ENCODE measurements around the gene SLC25A47.
A peak's percentile ranks its signal among the peaks of the same experiment; 100 is the strongest.

Gene SLC25A47

DNA sequence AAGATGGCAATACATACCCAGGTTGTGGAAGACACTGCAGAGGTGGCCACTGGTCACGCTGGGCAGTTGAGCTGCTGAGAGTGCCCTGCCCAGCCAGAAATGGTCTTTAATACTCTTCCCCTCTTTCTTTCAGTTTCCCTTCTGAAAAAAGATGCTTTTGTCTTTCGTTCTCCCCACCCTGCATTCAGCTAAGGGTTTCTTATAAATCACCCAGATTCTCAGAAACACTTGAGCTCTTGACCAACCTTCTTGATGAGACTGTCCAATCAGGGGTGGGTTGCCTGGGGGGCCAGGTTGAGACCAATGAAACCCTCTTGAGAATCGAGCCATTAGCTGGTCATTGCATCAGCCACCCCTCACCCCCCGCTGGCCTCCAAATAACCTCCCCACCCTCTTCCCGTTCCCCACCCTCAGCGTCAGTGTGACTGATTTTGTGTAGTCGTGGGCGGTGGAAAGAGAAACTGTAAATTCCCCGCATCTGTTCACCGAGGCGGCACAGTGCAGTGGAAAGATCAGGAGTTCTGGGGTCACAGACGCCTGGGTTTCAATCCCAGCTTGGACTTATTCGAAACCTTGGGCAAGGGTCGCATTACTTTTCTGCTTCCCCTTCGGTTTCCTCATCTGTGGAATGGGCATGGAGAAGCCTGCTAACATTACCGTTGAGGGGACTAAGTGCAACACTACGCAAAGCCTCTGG, 52.3 kb downstream of the SLC25A47 start:
- Histone ChIP-seq H3K27ac (ENCODE audit: low read depth, low read length) (peak overlapping the region; percentile 74), H3K36me3 (ENCODE audit: control insufficient read depth in 1 of 2, insufficient read depth in 2 of 2, low read length in 2 of 2) (peaks cover 4 to 6% of the 10 kb centered on the region in 2 donors), H3K9ac (ENCODE audit: low read depth in 1 of 2, low read length in 2 of 2) (peak overlapping the region; percentile 78 to 87), H3K9me3 (ENCODE audit: control insufficient read depth in 1 of 2, low read length in 2 of 2) (no peaks in the 10 kb centered on the region), H3K4me1 (ENCODE audit: control insufficient read depth in 1 of 2, insufficient read depth in 2 of 2, low read length in 2 of 2) (peaks cover 20 to 22% of the 10 kb centered on the region in 2 donors), H3K4me3 (ENCODE audit: low read depth in 1 of 2, low read length in 2 of 2) (peak overlapping the region; percentile 96 to 97), H3K27me3 (ENCODE audit: control insufficient read depth in 1 of 2, insufficient read depth in 2 of 2, low read length in 2 of 2) (no peaks in the 10 kb centered on the region)

DNA sequence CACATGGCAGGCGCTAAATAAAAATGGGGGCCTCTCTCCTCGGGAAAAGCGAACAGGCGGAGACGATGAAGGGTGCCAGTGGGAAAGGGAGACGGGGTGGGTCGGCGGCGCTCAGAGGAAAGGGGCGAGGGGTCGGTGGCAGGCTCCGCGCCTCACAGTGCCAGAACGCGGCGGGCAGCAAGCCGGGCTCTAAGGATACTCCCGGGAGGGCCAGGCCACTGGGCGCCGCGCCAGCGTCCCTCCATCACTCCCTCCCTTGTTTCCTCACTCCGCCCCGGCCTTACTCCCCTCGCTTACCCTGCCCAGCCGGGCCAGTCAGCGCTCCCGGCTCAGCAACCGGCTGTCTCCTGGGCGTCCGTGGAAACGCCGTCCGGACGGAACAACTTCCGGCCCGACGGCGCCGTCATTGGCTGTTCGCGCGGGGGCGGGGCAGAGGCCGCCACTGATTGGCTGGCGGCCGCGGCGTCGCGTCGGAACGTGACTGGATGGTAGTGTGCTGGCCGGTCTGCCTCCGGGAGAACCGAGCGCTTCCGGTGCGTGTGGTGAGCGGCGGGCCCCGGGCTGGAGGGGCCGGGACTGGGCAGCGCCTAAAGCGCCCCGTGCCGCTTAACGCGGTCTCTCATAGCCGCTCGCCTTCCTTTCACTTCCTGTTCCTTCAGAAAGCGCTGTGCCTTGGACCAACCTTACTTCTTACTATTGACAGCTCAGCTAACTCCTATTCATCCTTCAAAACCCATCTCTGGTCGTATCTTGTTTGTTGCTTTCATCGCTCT, 53.0 kb downstream of the SLC25A47 start, which contains the start of gene WDR25:
Gene WDR25 (plus strand): TSS at position 523 of the 773 bp plus-strand sequence.
- Histone ChIP-seq H3K9me3 (ENCODE audit: control insufficient read depth in 1 of 2, low read length in 2 of 2) (no peaks in the 10 kb centered on the region), H3K27ac (ENCODE audit: low read depth, low read length) (peak within 1 kb of the TSS; percentile 74), H3K27me3 (ENCODE audit: control insufficient read depth in 1 of 2, insufficient read depth in 2 of 2, low read length in 2 of 2) (no peaks in the 10 kb centered on the region), H3K36me3 (ENCODE audit: control insufficient read depth in 1 of 2, insufficient read depth in 2 of 2, low read length in 2 of 2) (peaks cover 4 to 6% of the 10 kb centered on the region in 2 donors), H3K4me1 (ENCODE audit: control insufficient read depth in 1 of 2, insufficient read depth in 2 of 2, low read length in 2 of 2) (peaks cover 20 to 22% of the 10 kb centered on the region in 2 donors), H3K9ac (ENCODE audit: low read depth in 1 of 2, low read length in 2 of 2) (peak within 1 kb of the TSS; percentile 78 to 87), H3K4me3 (ENCODE audit: low read depth in 1 of 2, low read length in 2 of 2) (peak within 1 kb of the TSS; percentile 96 to 97)

DNA sequence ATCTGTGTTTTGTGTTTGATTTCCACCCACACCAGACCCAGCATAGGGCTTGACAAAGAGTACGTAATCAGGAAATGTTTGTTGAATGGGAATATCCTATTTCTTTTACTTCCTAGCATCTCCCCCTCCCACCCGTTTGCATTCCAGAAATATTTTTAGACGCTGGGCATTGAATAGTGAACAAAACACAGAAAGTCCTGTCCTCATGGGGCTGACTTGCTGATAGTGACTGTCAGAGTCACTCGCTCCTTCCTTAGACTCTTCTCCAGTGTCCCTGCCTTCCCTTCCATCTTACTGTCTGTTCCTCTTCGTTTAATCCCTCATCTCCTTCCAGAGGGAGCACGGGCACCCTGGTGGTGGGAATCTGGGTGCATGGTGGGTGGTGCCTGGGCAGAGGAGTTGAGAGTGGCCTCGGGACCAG, 53.6 kb downstream of the SLC25A47 start:
- H3K27ac ChIP-seq (ENCODE audit: low read depth, low read length): peak overlapping the region; percentile 69
- H3K4me1 ChIP-seq (ENCODE audit: control insufficient read depth in 1 of 2, insufficient read depth in 2 of 2, low read length in 2 of 2): peaks cover 20 to 22% of the 10 kb centered on the region in 2 donors
- no peaks in the 10 kb centered on the region for H3K27me3 ChIP-seq (ENCODE audit: control insufficient read depth in 1 of 2, insufficient read depth in 2 of 2, low read length in 2 of 2)
- H3K36me3 ChIP-seq (ENCODE audit: control insufficient read depth in 1 of 2, insufficient read depth in 2 of 2, low read length in 2 of 2): peaks cover 7 to 11% of the 10 kb centered on the region in 2 donors
- H3K9me3 ChIP-seq (ENCODE audit: control insufficient read depth in 1 of 2, low read length in 2 of 2): no peaks in the 10 kb centered on the region
- peak overlapping the region; percentile 96 to 97 for H3K4me3 ChIP-seq (ENCODE audit: low read depth in 1 of 2, low read length in 2 of 2)
- H3K9ac ChIP-seq (ENCODE audit: low read depth in 1 of 2, low read length in 2 of 2): peak overlapping the region; percentile 28 to 69

All from duodenal mucosa (tissue), 2 donors.